Effector memory CD4-positive, alpha-beta T cell (primary cell): ENCODE results near the gene PTPRN2.

Source experiments
- DNase-seq, 3 donors: peaks; one replicate each; pipeline ENCODE4 v3.0.0-alpha.2; 2020
- H3K27ac ChIP-seq: 2 replicates; pipeline ENCODE4 v1.7.0; 2013; ENCODE audit warnings: mild to moderate bottlenecking, low read length, moderate library complexity; ENCODE audit not compliant: insufficient read depth, poor library complexity, severe bottlenecking
- H3K27me3 ChIP-seq: replicated peaks from 2 replicates; pipeline ENCODE4 v1.7.0; 2013; ENCODE audit warnings: mild to moderate bottlenecking, low read length; ENCODE audit not compliant: insufficient read depth, control insufficient read depth, poor library complexity, severe bottlenecking
- H3K36me3 ChIP-seq: 2 replicates; pipeline ENCODE4 v1.7.0; 2013; ENCODE audit warnings: mild to moderate bottlenecking, low read length, moderate library complexity; ENCODE audit not compliant: control insufficient read depth, insufficient read depth
- H3K4me1 ChIP-seq: 2 replicates; pipeline ENCODE4 v1.7.0; 2013; ENCODE audit warnings: low read length, mild to moderate bottlenecking; ENCODE audit not compliant: control insufficient read depth, insufficient read depth, poor library complexity, severe bottlenecking
- H3K4me3 ChIP-seq: 2 replicates; pipeline ENCODE4 v1.7.0; 2013; ENCODE audit warnings: low read length, low read depth, mild to moderate bottlenecking; ENCODE audit not compliant: insufficient read depth, poor library complexity, severe bottlenecking
- H3K9me3 ChIP-seq: 2 replicates; pipeline ENCODE4 v1.7.0; 2013; ENCODE audit warnings: mild to moderate bottlenecking, low read length, moderate library complexity; ENCODE audit not compliant: control insufficient read depth

PTPRN2 gene

GRCh38 chr7:158393926-158394625 is 193.5 kb downstream of the PTPRN2 start:
- no peak for DNase-seq
- H3K36me3 ChIP-seq: no peaks in the 10 kb centered on the region
- no peaks in the 10 kb centered on the region for H3K27me3 ChIP-seq
- H3K4me1 ChIP-seq: no peaks in the 10 kb centered on the region
- no peak overlapping the region for H3K4me3 ChIP-seq
- H3K27ac ChIP-seq: no peak overlapping the region
- no peaks in the 10 kb centered on the region for H3K9me3 ChIP-seq

- H3K27ac ChIP-seq: no peak overlapping the region
- H3K27me3 ChIP-seq: no peaks in the 10 kb centered on the region
- no peak overlapping the region for H3K4me3 ChIP-seq
- DNase-seq: no peak
- no peaks in the 10 kb centered on the region for H3K9me3 ChIP-seq
- no peaks in the 10 kb centered on the region for H3K36me3 ChIP-seq
- H3K4me1 ChIP-seq: no peaks in the 10 kb centered on the region
Measured at GRCh38 chr7:158392251-158392650, 195.4 kb downstream of the PTPRN2 start.

GRCh38 chr7:158391541-158391940 is 196.1 kb downstream of the PTPRN2 start:
- no peaks in the 10 kb centered on the region for H3K36me3 ChIP-seq
- no peaks in the 10 kb centered on the region for H3K4me1 ChIP-seq
- H3K27me3 ChIP-seq: no peaks in the 10 kb centered on the region
- no peak for DNase-seq
- H3K4me3 ChIP-seq: no peak overlapping the region
- no peak overlapping the region for H3K27ac ChIP-seq
- H3K9me3 ChIP-seq: no peaks in the 10 kb centered on the region

- Histone ChIP-seq H3K27ac (no peak overlapping the region), H3K27me3 (no peaks in the 10 kb centered on the region), H3K4me1 (no peaks in the 10 kb centered on the region), H3K4me3 (no peak overlapping the region), H3K9me3 (no peaks in the 10 kb centered on the region), H3K36me3 (no peaks in the 10 kb centered on the region)
- DNase-seq: no peak
Measured at GRCh38 chr7:158391141-158391540, 196.5 kb downstream of the PTPRN2 start.

- DNase-seq: no peak
- Histone ChIP-seq H3K9me3 (no peaks in the 10 kb centered on the region), H3K4me3 (no peak overlapping the region), H3K4me1 (no peaks in the 10 kb centered on the region), H3K27me3 (no peaks in the 10 kb centered on the region), H3K36me3 (no peaks in the 10 kb centered on the region), H3K27ac (no peak overlapping the region)
Measured at GRCh38 chr7:158390460-158390859, 197.2 kb downstream of the PTPRN2 start.

- Histone ChIP-seq H3K27ac (no peak overlapping the region), H3K9me3 (no peaks in the 10 kb centered on the region), H3K4me1 (no peaks in the 10 kb centered on the region), H3K27me3 (no peaks in the 10 kb centered on the region), H3K4me3 (no peak overlapping the region), H3K36me3 (no peaks in the 10 kb centered on the region)
- DNase-seq: no peak
Measured at GRCh38 chr7:158389514-158390425, 197.9 kb downstream of the PTPRN2 start.

GRCh38 chr7:158388928-158389327 is 198.7 kb downstream of the PTPRN2 start:
- Histone ChIP-seq H3K36me3 (no peaks in the 10 kb centered on the region), H3K27ac (no peak overlapping the region), H3K27me3 (no peaks in the 10 kb centered on the region), H3K9me3 (no peaks in the 10 kb centered on the region), H3K4me1 (no peaks in the 10 kb centered on the region), H3K4me3 (no peak overlapping the region)
- no peak for DNase-seq

GRCh38 chr7:158388072-158388471 is 199.6 kb downstream of the PTPRN2 start:
- H3K36me3 ChIP-seq: no peaks in the 10 kb centered on the region

GRCh38 chr7:158387546-158387891 is 200.1 kb downstream of the PTPRN2 start:
- no peak for DNase-seq
- Histone ChIP-seq H3K36me3 (no peaks in the 10 kb centered on the region), H3K4me1 (no peaks in the 10 kb centered on the region), H3K9me3 (no peaks in the 10 kb centered on the region), H3K27me3 (no peaks in the 10 kb centered on the region), H3K27ac (no peak overlapping the region), H3K4me3 (no peak overlapping the region)

More at GRCh38 chr7:158388072-158388471, 199.6 kb downstream of the PTPRN2 start:
- Histone ChIP-seq H3K27ac (no peak overlapping the region), H3K4me1 (no peaks in the 10 kb centered on the region), H3K9me3 (no peaks in the 10 kb centered on the region), H3K4me3 (no peak overlapping the region), H3K27me3 (no peaks in the 10 kb centered on the region)
- no peak for DNase-seq

- no peaks in the 10 kb centered on the region for H3K27me3 ChIP-seq
- no peak overlapping the region for H3K27ac ChIP-seq
- no peak for DNase-seq
- H3K4me3 ChIP-seq: no peak overlapping the region
- H3K9me3 ChIP-seq: no peaks in the 10 kb centered on the region
- H3K4me1 ChIP-seq: no peaks in the 10 kb centered on the region
- H3K36me3 ChIP-seq: no peaks in the 10 kb centered on the region
Measured at GRCh38 chr7:158386866-158387545, 200.6 kb downstream of the PTPRN2 start.
